LNCaP clone FGC (cell line): ENCODE results near the gene RAB5B.

Experiments used
- DNase-seq: peaks from one replicate; pipeline ENCODE4 v3.0.0-alpha.2; 2011; ENCODE audit warnings: low read depth
- H3K4me3 ChIP-seq: 2 replicates; pipeline ENCODE4 v1.5.1; 2011; ENCODE audit warnings: mild to moderate bottlenecking, low read depth, low read length, control low read depth
- TF ChIP-seq, protein P1 (sequence below): IDR thresholded peaks from 2 replicates; pipeline ENCODE4 v1.5.1; 2012; ENCODE audit warnings: mild to moderate bottlenecking; ENCODE audit not compliant: control insufficient read depth, insufficient read depth; ENCODE audit errors: extremely low read depth

Gene RAB5B

GRCh38 chr12:55929306-55929791, 44.5 kb upstream of the RAB5B start:
- DNase-seq = no peak
- TF ChIP-seq, protein P1, sequence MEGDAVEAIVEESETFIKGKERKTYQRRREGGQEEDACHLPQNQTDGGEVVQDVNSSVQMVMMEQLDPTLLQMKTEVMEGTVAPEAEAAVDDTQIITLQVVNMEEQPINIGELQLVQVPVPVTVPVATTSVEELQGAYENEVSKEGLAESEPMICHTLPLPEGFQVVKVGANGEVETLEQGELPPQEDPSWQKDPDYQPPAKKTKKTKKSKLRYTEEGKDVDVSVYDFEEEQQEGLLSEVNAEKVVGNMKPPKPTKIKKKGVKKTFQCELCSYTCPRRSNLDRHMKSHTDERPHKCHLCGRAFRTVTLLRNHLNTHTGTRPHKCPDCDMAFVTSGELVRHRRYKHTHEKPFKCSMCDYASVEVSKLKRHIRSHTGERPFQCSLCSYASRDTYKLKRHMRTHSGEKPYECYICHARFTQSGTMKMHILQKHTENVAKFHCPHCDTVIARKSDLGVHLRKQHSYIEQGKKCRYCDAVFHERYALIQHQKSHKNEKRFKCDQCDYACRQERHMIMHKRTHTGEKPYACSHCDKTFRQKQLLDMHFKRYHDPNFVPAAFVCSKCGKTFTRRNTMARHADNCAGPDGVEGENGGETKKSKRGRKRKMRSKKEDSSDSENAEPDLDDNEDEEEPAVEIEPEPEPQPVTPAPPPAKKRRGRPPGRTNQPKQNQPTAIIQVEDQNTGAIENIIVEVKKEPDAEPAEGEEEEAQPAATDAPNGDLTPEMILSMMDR = no peak
- no peak overlapping the region for H3K4me3 ChIP-seq

- no peak for DNase-seq
- peak within 1 kb of the TSS; percentile 55 for H3K4me3 ChIP-seq
- TF ChIP-seq, protein P1 = peak; percentile 60
Observed at GRCh38 chr12:55930771-55931316, 43.0 kb upstream of the RAB5B start, which contains the start of gene DGKA. DGKA (plus strand) TSS chr12:55931162; CDS start chr12:55936504, 5,342 bp downstream.

GRCh38 chr12:55931317-55931779, 42.5 kb upstream of the RAB5B start:
- no peak for DNase-seq
- TF ChIP-seq, protein P1 = no peak
- H3K4me3 ChIP-seq = peak overlapping the region; percentile 55

GRCh38 chr12:55931780-55932550, 41.9 kb upstream of the RAB5B start:
- TF ChIP-seq, protein P1 = no peak
- no peak for DNase-seq
- peak overlapping the region; percentile 55 for H3K4me3 ChIP-seq

DNA sequence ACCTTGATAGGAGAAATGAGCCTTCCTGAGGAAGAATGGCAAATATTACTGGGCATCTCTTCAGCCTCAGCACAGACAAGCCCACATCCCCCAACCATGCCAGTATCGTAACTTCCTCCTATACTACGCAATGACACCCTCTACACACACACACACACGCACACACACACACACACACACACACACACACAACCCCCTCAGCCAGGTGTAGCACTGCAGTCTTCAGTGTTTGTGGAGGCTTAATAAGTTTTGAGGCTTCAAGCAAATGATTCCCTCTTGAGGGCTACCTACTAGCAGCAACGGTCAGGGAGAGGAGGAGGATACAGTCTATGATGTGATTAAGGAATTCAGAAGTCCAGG, 41.3 kb upstream of the RAB5B start:
- TF ChIP-seq, protein P1 = no peak
- peak overlapping the region; percentile 55 for H3K4me3 ChIP-seq
- no peak for DNase-seq

GRCh38 chr12:55933169-55933798, 40.6 kb upstream of the RAB5B start:
- no peak for DNase-seq
- no peak overlapping the region for H3K4me3 ChIP-seq
- TF ChIP-seq, protein P1 = no peak
